Mesenchymal stem cell (in vitro differentiated cells and primary cell): ENCODE results near the gene TMEM168.

ENCODE experiments used
- DNase-seq: peaks from one replicate; pipeline ENCODE4 v3.0.0-alpha.2; 2013
- H2AFZ ChIP-seq: one replicate; pipeline ENCODE4 v1.6.1; 2013; ENCODE audit warnings: low read depth, mild to moderate bottlenecking, control low read depth, inconsistent platforms, low read length, moderate library complexity
- H2AK5ac ChIP-seq: 2 replicates; pipeline ENCODE4 v1.6.1; 2013; ENCODE audit warnings: low read length, moderate library complexity, mild to moderate bottlenecking, inconsistent platforms; ENCODE audit not compliant: severe bottlenecking
- H2BK120ac ChIP-seq: one replicate; pipeline ENCODE4 v1.6.1; 2013; ENCODE audit warnings: low read depth, mild to moderate bottlenecking, inconsistent platforms, low read length, moderate library complexity
- H2BK12ac ChIP-seq, 2 experiments: one replicate each; pipeline ENCODE4 v1.6.1; 2013; ENCODE audit warnings: inconsistent platforms in 2 of 2, low read length in 2 of 2, mild to moderate bottlenecking in 2 of 2, moderate library complexity in 2 of 2, control low read depth in 1 of 2
- H2BK15ac ChIP-seq: one replicate; pipeline ENCODE4 v1.6.1; 2013; ENCODE audit warnings: mild to moderate bottlenecking, low read depth, inconsistent platforms; ENCODE audit not compliant: poor library complexity, severe bottlenecking
- H2BK5ac ChIP-seq: 2 replicates; pipeline ENCODE4 v1.6.1; 2013; ENCODE audit warnings: low read depth, mild to moderate bottlenecking, low read length, control low read depth, inconsistent platforms; ENCODE audit not compliant: poor library complexity, severe bottlenecking
- H3K14ac ChIP-seq, 2 experiments: one replicate each; pipeline ENCODE4 v1.6.1; 2013; ENCODE audit warnings: inconsistent platforms in 2 of 2, low read length in 2 of 2, control low read depth in 1 of 2, mild to moderate bottlenecking in 1 of 2, moderate library complexity in 1 of 2
- H3K18ac ChIP-seq, 2 experiments: one replicate each; pipeline ENCODE4 v1.6.1; 2013; ENCODE audit warnings: inconsistent platforms in 2 of 2, low read length in 2 of 2, control low read depth in 1 of 2, low read depth in 1 of 2, mild to moderate bottlenecking in 1 of 2
- H3K23ac ChIP-seq, 2 experiments: one replicate each; pipeline ENCODE4 v1.6.1; 2013; ENCODE audit warnings: inconsistent platforms in 2 of 2, low read length in 2 of 2, mild to moderate bottlenecking in 2 of 2, moderate library complexity in 2 of 2, control low read depth in 1 of 2
- H3K27ac ChIP-seq: 2 replicates; pipeline ENCODE4 v1.5.1; 2013; ENCODE audit warnings: mild to moderate bottlenecking, moderate library complexity, low read length, control low read depth, inconsistent platforms; ENCODE audit not compliant: poor library complexity, severe bottlenecking
- H3K27me3 ChIP-seq, 2 experiments: 2 replicates each; pipeline versions ENCODE4 v1.6.1 to v1.7.0; 2013; ENCODE audit warnings: low read length in 2 of 2, mild to moderate bottlenecking in 2 of 2, moderate library complexity in 2 of 2, control low read depth in 1 of 2, inconsistent platforms in 1 of 2; ENCODE audit not compliant: control insufficient read depth in 1 of 2, insufficient read depth in 1 of 2
- H3K36me3 ChIP-seq, 2 experiments: 2 replicates each; pipeline versions ENCODE4 v1.6.1 to v1.7.0; 2013; ENCODE audit warnings: low read length in 2 of 2, control low read depth in 1 of 2, inconsistent platforms in 1 of 2, low read depth in 1 of 2, mild to moderate bottlenecking in 1 of 2; ENCODE audit not compliant: insufficient read depth in 2 of 2, control insufficient read depth in 1 of 2
- H3K4ac ChIP-seq, 2 experiments: one replicate each; pipeline ENCODE4 v1.6.1; 2013; ENCODE audit warnings: inconsistent platforms in 2 of 2, low read length in 2 of 2, mild to moderate bottlenecking in 2 of 2, moderate library complexity in 2 of 2, control low read depth in 1 of 2, low read depth in 1 of 2
- H3K4me1 ChIP-seq: 2 replicates; pipeline ENCODE4 v1.6.1; 2013; ENCODE audit warnings: low read depth, low read length, control low read depth; ENCODE audit not compliant: control insufficient read depth, insufficient read depth
- H3K4me2 ChIP-seq: 2 replicates; pipeline ENCODE4 v1.6.1; 2013; ENCODE audit warnings: low read length, mild to moderate bottlenecking, inconsistent platforms; ENCODE audit not compliant: poor library complexity, severe bottlenecking
- H3K4me3 ChIP-seq, 2 experiments: 2 replicates each; pipeline versions ENCODE4 v1.5.1 to v1.7.0; 2013; ENCODE audit warnings: low read length in 2 of 2, mild to moderate bottlenecking in 2 of 2, control low read depth in 1 of 2, low read depth in 1 of 2; ENCODE audit not compliant: insufficient read depth in 1 of 2
- H3K79me1 ChIP-seq: replicated peaks from 2 replicates; pipeline ENCODE4 v1.6.1; 2013; ENCODE audit warnings: mild to moderate bottlenecking, control low read depth, low read length, inconsistent platforms; ENCODE audit not compliant: poor library complexity, severe bottlenecking
- H3K9ac ChIP-seq: 2 replicates; pipeline ENCODE4 v1.7.0; 2013; ENCODE audit warnings: mild to moderate bottlenecking, low read length, moderate library complexity
- H3K9me3 ChIP-seq: 2 replicates; pipeline ENCODE4 v1.7.0; 2013; ENCODE audit warnings: mild to moderate bottlenecking, low read length; ENCODE audit not compliant: control insufficient read depth
- H4K8ac ChIP-seq: one replicate; pipeline ENCODE4 v1.6.1; 2013; ENCODE audit warnings: inconsistent platforms, mild to moderate bottlenecking, low read length, moderate library complexity
- H4K91ac ChIP-seq: one replicate; pipeline ENCODE4 v1.6.1; 2013; ENCODE audit warnings: mild to moderate bottlenecking, low read length, inconsistent platforms
- WGBS: methylation state at CpG from one replicate; pipeline ENCODE4 v1.1.7; 2013; ENCODE audit warnings: mixed read lengths; 5-methylcytosine and 5-hydroxymethylcytosine counted together

The TMEM168 gene

GRCh38 chr7:112830769-112831168, 40.6 kb upstream of the TMEM168 start:
- H3K14ac ChIP-seq, result no peak overlapping the region
- no peak overlapping the region for H4K8ac ChIP-seq
- H3K23ac ChIP-seq, result no peak overlapping the region
- no peak overlapping the region for H3K18ac ChIP-seq
- no peak overlapping the region for H2BK120ac ChIP-seq
- peaks cover 2% of the 10 kb centered on the region for H3K79me1 ChIP-seq
- H2BK5ac ChIP-seq, result no peak overlapping the region
- H2AFZ ChIP-seq, result no peak overlapping the region
- DNase-seq, result no peak
- H3K4me3 ChIP-seq, result no peak overlapping the region
- H3K36me3 ChIP-seq, result peaks cover 4 to 39% of the 10 kb centered on the region in 2 experiments
- no peak overlapping the region for H2BK12ac ChIP-seq
- H3K4ac ChIP-seq, result no peak overlapping the region
- H3K4me2 ChIP-seq, result no peak overlapping the region
- no peaks in the 10 kb centered on the region for H3K4me1 ChIP-seq
- peaks cover 31% of the 10 kb centered on the region for H3K9me3 ChIP-seq
- no peak overlapping the region for H4K91ac ChIP-seq
- no peak overlapping the region for H2AK5ac ChIP-seq
- H3K9ac ChIP-seq, result no peak overlapping the region
- H2BK15ac ChIP-seq, result no peak overlapping the region
- H3K27ac ChIP-seq, result no peak overlapping the region
- H3K27me3 ChIP-seq, result no peaks in the 10 kb centered on the region

- Histone ChIP-seq H3K14ac (no peak overlapping the region), H3K4me2 (no peak overlapping the region), H2BK120ac (no peak overlapping the region), H4K8ac (no peak overlapping the region), H4K91ac (no peak overlapping the region), H3K27ac (no peak overlapping the region), H2AK5ac (no peak overlapping the region), H3K23ac (no peak overlapping the region), H3K27me3 (no peaks in the 10 kb centered on the region), H3K4ac (no peak overlapping the region), H3K9me3 (peaks cover 31% of the 10 kb centered on the region), H2BK12ac (no peak overlapping the region), H2AFZ (no peak overlapping the region), H3K9ac (no peak overlapping the region), H3K4me1 (no peaks in the 10 kb centered on the region), H3K36me3 (peaks cover 4 to 39% of the 10 kb centered on the region in 2 experiments), H3K18ac (no peak overlapping the region), H2BK5ac (no peak overlapping the region), H2BK15ac (no peak overlapping the region), H3K79me1 (peaks cover 2% of the 10 kb centered on the region), H3K4me3 (no peak overlapping the region)
- WGBS, result 67% methylated on average over 1 of the region's 1 CpG
- no peak for DNase-seq
These were observed 38.5 kb upstream of the TMEM168 start for GRCh38 chr7:112828696-112829095.

- no peak for DNase-seq
- Histone ChIP-seq H2BK12ac (no peak overlapping the region), H3K27ac (no peak overlapping the region), H2BK5ac (no peak overlapping the region), H3K4ac (no peak overlapping the region), H3K4me2 (no peak overlapping the region), H3K14ac (no peak overlapping the region), H4K8ac (no peak overlapping the region), H4K91ac (no peak overlapping the region), H3K9me3 (no peaks in the 10 kb centered on the region), H3K79me1 (no peaks in the 10 kb centered on the region), H3K9ac (no peak overlapping the region), H2AFZ (no peak overlapping the region), H2BK120ac (no peak overlapping the region), H2BK15ac (no peak overlapping the region), H2AK5ac (no peak overlapping the region), H3K4me3 (no peak overlapping the region), H3K4me1 (no peaks in the 10 kb centered on the region), H3K23ac (no peak overlapping the region), H3K18ac (no peak overlapping the region), H3K36me3 (peaks cover 0 to 18% of the 10 kb centered on the region in 2 experiments), H3K27me3 (no peaks in the 10 kb centered on the region)
These were observed 31.2 kb upstream of the TMEM168 start for GRCh38 chr7:112821345-112821744.

GRCh38 chr7:112819536-112819935, 29.3 kb upstream of the TMEM168 start:
- no peaks in the 10 kb centered on the region for H3K79me1 ChIP-seq
- H3K4me2 ChIP-seq, result no peak overlapping the region
- H2BK15ac ChIP-seq, result no peak overlapping the region
- H2BK5ac ChIP-seq, result no peak overlapping the region
- no peak overlapping the region for H2BK120ac ChIP-seq
- no peak overlapping the region for H4K8ac ChIP-seq
- no peak overlapping the region for H3K23ac ChIP-seq
- no peaks in the 10 kb centered on the region for H3K9me3 ChIP-seq
- peaks cover 0 to 18% of the 10 kb centered on the region in 2 experiments for H3K36me3 ChIP-seq
- H3K4me1 ChIP-seq, result no peaks in the 10 kb centered on the region
- no peaks in the 10 kb centered on the region for H3K27me3 ChIP-seq
- no peak overlapping the region for H3K9ac ChIP-seq
- WGBS, result 91% methylated on average over 2 of the region's 3 CpGs
- no peak overlapping the region for H3K4me3 ChIP-seq
- no peak overlapping the region for H2AK5ac ChIP-seq
- H3K18ac ChIP-seq, result no peak overlapping the region
- H3K4ac ChIP-seq, result no peak overlapping the region
- H2AFZ ChIP-seq, result no peak overlapping the region
- no peak overlapping the region for H4K91ac ChIP-seq
- H2BK12ac ChIP-seq, result no peak overlapping the region
- no peak overlapping the region for H3K27ac ChIP-seq
- no peak overlapping the region for H3K14ac ChIP-seq
- no peak for DNase-seq
